HEK293 (cell line): ENCODE measurements around the gene ZFP36.

Experiments used
- CTCF ChIP-seq: fragments of 450-650 bp; formaldehyde crosslinking; IDR thresholded peaks from 2 replicates; pipeline ENCODE4 v1.5.1; 2016; ENCODE audit warnings: missing biosample characterization, missing genetic modification characterization
- GLI2 ChIP-seq: fragments of 450-650 bp; formaldehyde crosslinking; IDR thresholded peaks from 2 replicates; pipeline ENCODE4; 2017; ENCODE audit warnings: missing biosample characterization, missing genetic modification characterization, low read depth, borderline replicate concordance
- GLI4 ChIP-seq: fragments of 450-650 bp; formaldehyde crosslinking; IDR thresholded peaks from 2 replicates; pipeline ENCODE4 v1.5.1; 2016; ENCODE audit warnings: missing biosample characterization, missing genetic modification characterization
- OSR2 ChIP-seq: fragments of 450-650 bp; formaldehyde crosslinking; IDR thresholded peaks from 2 replicates; pipeline ENCODE4 v1.5.1; 2016; ENCODE audit warnings: missing biosample characterization, missing genetic modification characterization
- REST ChIP-seq: fragments of 450-650 bp; formaldehyde crosslinking; IDR thresholded peaks from 2 replicates; pipeline ENCODE4 v1.5.1; 2016; ENCODE audit warnings: missing biosample characterization, missing genetic modification characterization
- SETDB1 ChIP-seq: IDR thresholded peaks from one replicate; pipeline ENCODE4 v1.6.1; 2017; ENCODE audit warnings: mild to moderate bottlenecking, low read length, moderate library complexity, mixed read lengths; ENCODE audit not compliant: insufficient read length
- TRIM28 ChIP-seq: IDR thresholded peaks from 2 replicates; pipeline ENCODE4 v1.6.1; 2011; ENCODE audit warnings: low read length, control low read depth, borderline replicate concordance
- YY2 ChIP-seq: fragments of 450-650 bp; formaldehyde crosslinking; IDR thresholded peaks from 2 replicates; pipeline ENCODE4 v1.5.1; 2016; ENCODE audit warnings: missing biosample characterization, missing genetic modification characterization
- ZBTB10 ChIP-seq: fragments of 450-650 bp; formaldehyde crosslinking; IDR thresholded peaks from 2 replicates; pipeline ENCODE4 v1.5.1; 2016; ENCODE audit warnings: missing biosample characterization, missing genetic modification characterization
- ZNF155 ChIP-seq: fragments of 450-650 bp; formaldehyde crosslinking; IDR thresholded peaks from 2 replicates; pipeline ENCODE4 v1.5.1; 2016; ENCODE audit warnings: missing biosample characterization, missing genetic modification characterization
- ZNF174 ChIP-seq: fragments of 450-650 bp; formaldehyde crosslinking; IDR thresholded peaks from 2 replicates; pipeline ENCODE4 v1.5.0; 2017; ENCODE audit warnings: missing biosample characterization, mild to moderate bottlenecking, missing genetic modification characterization
- ZNF266 ChIP-seq: fragments of 450-650 bp; formaldehyde crosslinking; IDR thresholded peaks from 2 replicates; pipeline ENCODE4 v1.5.1; 2016; ENCODE audit warnings: missing biosample characterization, missing genetic modification characterization, low read depth
- ZNF311 ChIP-seq: fragments of 450-650 bp; formaldehyde crosslinking; IDR thresholded peaks from 2 replicates; pipeline ENCODE4 v1.5.1; 2017; ENCODE audit warnings: missing biosample characterization, missing genetic modification characterization, borderline replicate concordance
- ZNF324 ChIP-seq: fragments of 450-650 bp; formaldehyde crosslinking; IDR thresholded peaks from 2 replicates; pipeline ENCODE4 v1.5.1; 2016; ENCODE audit warnings: missing biosample characterization, missing genetic modification characterization
- ZNF555 ChIP-seq: fragments of 450-650 bp; formaldehyde crosslinking; conservative IDR thresholded peaks from 2 replicates; pipeline ENCODE4 v1.5.1; 2017; ENCODE audit warnings: missing biosample characterization, mild to moderate bottlenecking, missing genetic modification characterization, inconsistent platforms
- ZXDB ChIP-seq: fragments of 450-650 bp; formaldehyde crosslinking; IDR thresholded peaks from 2 replicates; pipeline ENCODE4 v1.5.1; 2016; ENCODE audit warnings: missing biosample characterization, missing genetic modification characterization
- TF ChIP-seq, protein P1 (sequence below): fragments of 450-650 bp; formaldehyde crosslinking; conservative IDR thresholded peaks from 2 replicates; pipeline ENCODE4 v1.5.1; 2016; ENCODE audit warnings: low read depth, missing biosample characterization, missing genetic modification characterization
- TF ChIP-seq, protein P2 (sequence below): fragments of 450-650 bp; formaldehyde crosslinking; IDR thresholded peaks from 2 replicates; pipeline ENCODE4 v1.5.1; 2016; ENCODE audit warnings: missing biosample characterization, missing genetic modification characterization
- TF ChIP-seq, protein P3 (sequence below): fragments of 450-650 bp; formaldehyde crosslinking; IDR thresholded peaks from 2 replicates; pipeline ENCODE4 v1.5.1; 2016; ENCODE audit warnings: missing biosample characterization, missing genetic modification characterization

ZFP36 gene

GRCh38 chr19:39412100-39412866, 5.6 kb downstream of the ZFP36 start, which contains the start of gene PLEKHG2 (continued):
- TF ChIP-seq, protein P1, sequence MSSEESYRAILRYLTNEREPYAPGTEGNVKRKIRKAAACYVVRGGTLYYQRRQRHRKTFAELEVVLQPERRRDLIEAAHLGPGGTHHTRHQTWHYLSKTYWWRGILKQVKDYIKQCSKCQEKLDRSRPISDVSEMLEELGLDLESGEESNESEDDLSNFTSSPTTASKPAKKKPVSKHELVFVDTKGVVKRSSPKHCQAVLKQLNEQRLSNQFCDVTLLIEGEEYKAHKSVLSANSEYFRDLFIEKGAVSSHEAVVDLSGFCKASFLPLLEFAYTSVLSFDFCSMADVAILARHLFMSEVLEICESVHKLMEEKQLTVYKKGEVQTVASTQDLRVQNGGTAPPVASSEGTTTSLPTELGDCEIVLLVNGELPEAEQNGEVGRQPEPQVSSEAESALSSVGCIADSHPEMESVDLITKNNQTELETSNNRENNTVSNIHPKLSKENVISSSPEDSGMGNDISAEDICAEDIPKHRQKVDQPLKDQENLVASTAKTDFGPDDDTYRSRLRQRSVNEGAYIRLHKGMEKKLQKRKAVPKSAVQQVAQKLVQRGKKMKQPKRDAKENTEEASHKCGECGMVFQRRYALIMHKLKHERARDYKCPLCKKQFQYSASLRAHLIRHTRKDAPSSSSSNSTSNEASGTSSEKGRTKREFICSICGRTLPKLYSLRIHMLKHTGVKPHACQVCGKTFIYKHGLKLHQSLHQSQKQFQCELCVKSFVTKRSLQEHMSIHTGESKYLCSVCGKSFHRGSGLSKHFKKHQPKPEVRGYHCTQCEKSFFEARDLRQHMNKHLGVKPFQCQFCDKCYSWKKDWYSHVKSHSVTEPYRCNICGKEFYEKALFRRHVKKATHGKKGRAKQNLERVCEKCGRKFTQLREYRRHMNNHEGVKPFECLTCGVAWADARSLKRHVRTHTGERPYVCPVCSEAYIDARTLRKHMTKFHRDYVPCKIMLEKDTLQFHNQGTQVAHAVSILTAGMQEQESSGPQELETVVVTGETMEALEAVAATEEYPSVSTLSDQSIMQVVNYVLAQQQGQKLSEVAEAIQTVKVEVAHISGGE = peak; percentile 90
- TF ChIP-seq ZNF311 (tag by site-specific recombination) = no peak
- no peak for TF ChIP-seq ZNF266 (tag by site-specific recombination)
- TF ChIP-seq YY2 (tag by site-specific recombination) = 0 out of 2 replicates have a peak, but pooled peaks have one; percentile 21
- peak; percentile 19 for TF ChIP-seq OSR2
- TF ChIP-seq GLI4 = no peak
- no peak for TF ChIP-seq ZNF555 (tag by site-specific recombination)
- TF ChIP-seq ZXDB (tag by site-specific recombination) = peak; percentile 94
- TF ChIP-seq, protein P2, sequence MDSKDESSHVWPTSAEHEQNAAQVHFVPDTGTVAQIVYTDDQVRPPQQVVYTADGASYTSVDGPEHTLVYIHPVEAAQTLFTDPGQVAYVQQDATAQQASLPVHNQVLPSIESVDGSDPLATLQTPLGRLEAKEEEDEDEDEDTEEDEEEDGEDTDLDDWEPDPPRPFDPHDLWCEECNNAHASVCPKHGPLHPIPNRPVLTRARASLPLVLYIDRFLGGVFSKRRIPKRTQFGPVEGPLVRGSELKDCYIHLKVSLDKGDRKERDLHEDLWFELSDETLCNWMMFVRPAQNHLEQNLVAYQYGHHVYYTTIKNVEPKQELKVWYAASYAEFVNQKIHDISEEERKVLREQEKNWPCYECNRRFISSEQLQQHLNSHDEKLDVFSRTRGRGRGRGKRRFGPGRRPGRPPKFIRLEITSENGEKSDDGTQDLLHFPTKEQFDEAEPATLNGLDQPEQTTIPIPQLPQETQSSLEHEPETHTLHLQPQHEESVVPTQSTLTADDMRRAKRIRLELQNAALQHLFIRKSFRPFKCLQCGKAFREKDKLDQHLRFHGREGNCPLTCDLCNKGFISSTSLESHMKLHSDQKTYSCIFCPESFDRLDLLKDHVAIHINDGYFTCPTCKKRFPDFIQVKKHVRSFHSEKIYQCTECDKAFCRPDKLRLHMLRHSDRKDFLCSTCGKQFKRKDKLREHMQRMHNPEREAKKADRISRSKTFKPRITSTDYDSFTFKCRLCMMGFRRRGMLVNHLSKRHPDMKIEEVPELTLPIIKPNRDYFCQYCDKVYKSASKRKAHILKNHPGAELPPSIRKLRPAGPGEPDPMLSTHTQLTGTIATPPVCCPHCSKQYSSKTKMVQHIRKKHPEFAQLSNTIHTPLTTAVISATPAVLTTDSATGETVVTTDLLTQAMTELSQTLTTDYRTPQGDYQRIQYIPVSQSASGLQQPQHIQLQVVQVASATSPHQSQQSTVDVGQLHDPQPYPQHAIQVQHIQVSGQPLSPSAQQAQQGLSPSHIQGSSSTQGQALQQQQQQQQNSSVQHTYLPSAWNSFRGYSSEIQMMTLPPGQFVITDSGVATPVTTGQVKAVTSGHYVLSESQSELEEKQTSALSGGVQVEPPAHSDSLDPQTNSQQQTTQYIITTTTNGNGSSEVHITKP (tag by site-specific recombination) = peak; percentile 75
- peak; percentile 99 for TF ChIP-seq ZBTB10 (tag by site-specific recombination)
- TF ChIP-seq TRIM28 = no peak
- TF ChIP-seq ZNF324 (tag by site-specific recombination) = peak; percentile 99
- peak; percentile 99 for TF ChIP-seq CTCF (tag by site-specific recombination)
- no peak for TF ChIP-seq SETDB1
- no peak for TF ChIP-seq ZNF174 (tag by site-specific recombination)
- no peak; the same call in 1 of the 2 replicates for TF ChIP-seq REST (tag by site-specific recombination)
- TF ChIP-seq ZNF155 = no peak
- TF ChIP-seq, protein P3, sequence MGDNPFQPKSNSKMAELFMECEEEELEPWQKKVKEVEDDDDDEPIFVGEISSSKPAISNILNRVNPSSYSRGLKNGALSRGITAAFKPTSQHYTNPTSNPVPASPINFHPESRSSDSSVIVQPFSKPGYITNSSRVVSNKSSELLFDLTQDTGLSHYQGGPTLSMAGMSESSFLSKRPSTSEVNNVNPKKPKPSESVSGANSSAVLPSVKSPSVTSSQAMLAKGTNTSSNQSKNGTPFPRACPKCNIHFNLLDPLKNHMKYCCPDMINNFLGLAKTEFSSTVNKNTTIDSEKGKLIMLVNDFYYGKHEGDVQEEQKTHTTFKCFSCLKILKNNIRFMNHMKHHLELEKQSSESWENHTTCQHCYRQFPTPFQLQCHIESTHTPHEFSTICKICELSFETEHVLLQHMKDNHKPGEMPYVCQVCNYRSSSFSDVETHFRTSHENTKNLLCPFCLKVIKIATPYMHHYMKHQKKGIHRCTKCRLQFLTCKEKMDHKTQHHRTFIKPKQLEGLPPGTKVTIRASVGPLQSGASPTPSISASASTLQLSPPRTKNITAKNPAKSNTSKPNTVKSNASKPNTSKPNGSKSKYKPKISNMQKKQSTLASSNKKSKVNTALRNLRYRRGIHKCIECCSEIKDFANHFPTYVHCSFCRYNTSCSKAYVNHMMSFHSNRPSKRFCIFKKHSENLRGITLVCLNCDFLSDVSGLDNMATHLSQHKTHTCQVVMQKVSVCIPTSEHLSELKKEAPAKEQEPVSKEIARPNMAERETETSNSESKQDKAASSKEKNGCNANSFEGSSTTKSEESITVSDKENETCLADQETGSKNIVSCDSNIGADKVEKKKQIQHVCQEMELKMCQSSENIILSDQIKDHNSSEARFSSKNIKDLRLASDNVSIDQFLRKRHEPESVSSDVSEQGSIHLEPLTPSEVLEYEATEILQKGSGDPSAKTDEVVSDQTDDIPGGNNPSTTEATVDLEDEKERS (tag by site-specific recombination) = 0 out of 2 replicates have a peak, but pooled peaks have one; percentile 80
- no peak; the same call in 1 of the 2 replicates for TF ChIP-seq GLI2
